IPS-18a (cell line): ENCODE measurements around the gene ADK.
A peak's percentile ranks its signal among the peaks of the same experiment; 100 is the strongest.

ENCODE experiments used
- H3K27ac ChIP-seq: one replicate; pipeline ENCODE4 v1.5.1; 2013; ENCODE audit warnings: low read length
- H3K27me3 ChIP-seq: one replicate; pipeline ENCODE4 v1.6.1; 2013; ENCODE audit warnings: mild to moderate bottlenecking, low read length; ENCODE audit not compliant: control insufficient read depth, insufficient read depth
- H3K36me3 ChIP-seq: one replicate; pipeline ENCODE4 v1.6.1; 2013; ENCODE audit warnings: low read depth, low read length; ENCODE audit not compliant: control insufficient read depth
- H3K4me1 ChIP-seq: one replicate; pipeline ENCODE4 v1.6.1; 2013; ENCODE audit warnings: low read depth, low read length; ENCODE audit not compliant: control insufficient read depth
- H3K4me3 ChIP-seq: one replicate; pipeline ENCODE4 v1.5.1; 2013; ENCODE audit warnings: low read length
- H3K9ac ChIP-seq: one replicate; pipeline ENCODE4 v1.6.1; 2013; ENCODE audit warnings: mild to moderate bottlenecking, low read length, moderate library complexity
- H3K9me3 ChIP-seq: one replicate; pipeline ENCODE4 v1.6.1; 2013; ENCODE audit warnings: low read depth, low read length; ENCODE audit not compliant: control insufficient read depth

Gene ADK

DNA sequence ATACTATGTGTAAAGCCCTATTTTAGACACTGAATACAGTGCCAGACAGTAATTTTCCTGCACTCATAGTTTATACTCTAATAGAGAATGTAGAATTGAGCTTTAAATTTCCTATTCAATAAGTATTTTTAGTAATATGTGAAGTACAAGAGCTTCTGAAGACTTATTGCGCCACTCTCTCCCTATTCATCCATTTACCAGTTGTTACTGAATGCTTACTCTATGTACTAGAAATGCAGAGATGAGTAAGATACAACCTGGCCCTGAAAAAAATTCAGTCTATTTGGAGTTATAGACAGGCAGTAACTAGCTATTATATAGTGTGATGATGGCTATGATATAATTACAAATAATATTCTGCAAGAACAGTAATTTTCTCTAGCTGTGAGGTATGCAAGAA, 98.8 kb downstream of the ADK start:
- no peaks in the 10 kb centered on the region for H3K9me3 ChIP-seq
- H3K4me1 ChIP-seq: peaks cover 3% of the 10 kb centered on the region
- H3K27ac ChIP-seq: no peak overlapping the region
- no peaks in the 10 kb centered on the region for H3K36me3 ChIP-seq
- no peak overlapping the region for H3K4me3 ChIP-seq
- H3K9ac ChIP-seq: no peak overlapping the region
- no peaks in the 10 kb centered on the region for H3K27me3 ChIP-seq

GRCh38 chr10:74255214-74255613, 104.2 kb downstream of the ADK start:
- H3K36me3 ChIP-seq: no peaks in the 10 kb centered on the region
- H3K27ac ChIP-seq: no peak overlapping the region
- no peaks in the 10 kb centered on the region for H3K9me3 ChIP-seq
- H3K4me3 ChIP-seq: peak overlapping the region; percentile 27
- no peaks in the 10 kb centered on the region for H3K27me3 ChIP-seq
- H3K4me1 ChIP-seq: peaks cover 33% of the 10 kb centered on the region
- H3K9ac ChIP-seq: peak overlapping the region; percentile 13

GRCh38 chr10:74255888-74256357, 104.9 kb downstream of the ADK start:
- no peaks in the 10 kb centered on the region for H3K36me3 ChIP-seq
- no peak overlapping the region for H3K27ac ChIP-seq
- H3K9me3 ChIP-seq: no peaks in the 10 kb centered on the region
- no peak overlapping the region for H3K4me3 ChIP-seq
- peaks cover 33% of the 10 kb centered on the region for H3K4me1 ChIP-seq
- no peak overlapping the region for H3K9ac ChIP-seq
- H3K27me3 ChIP-seq: no peaks in the 10 kb centered on the region

GRCh38 chr10:74262856-74263255, 111.8 kb downstream of the ADK start:
- Histone ChIP-seq H3K4me1 (peaks cover 5% of the 10 kb centered on the region), H3K27ac (no peak overlapping the region), H3K4me3 (no peak overlapping the region), H3K36me3 (no peaks in the 10 kb centered on the region), H3K27me3 (no peaks in the 10 kb centered on the region), H3K9me3 (no peaks in the 10 kb centered on the region), H3K9ac (no peak overlapping the region)

- no peak overlapping the region for H3K9ac ChIP-seq
- no peaks in the 10 kb centered on the region for H3K27me3 ChIP-seq
- no peak overlapping the region for H3K27ac ChIP-seq
- no peaks in the 10 kb centered on the region for H3K9me3 ChIP-seq
- H3K4me3 ChIP-seq: no peak overlapping the region
- H3K36me3 ChIP-seq: no peaks in the 10 kb centered on the region
- H3K4me1 ChIP-seq: no peaks in the 10 kb centered on the region
Measured at GRCh38 chr10:74263996-74264395, 113.0 kb downstream of the ADK start.

DNA sequence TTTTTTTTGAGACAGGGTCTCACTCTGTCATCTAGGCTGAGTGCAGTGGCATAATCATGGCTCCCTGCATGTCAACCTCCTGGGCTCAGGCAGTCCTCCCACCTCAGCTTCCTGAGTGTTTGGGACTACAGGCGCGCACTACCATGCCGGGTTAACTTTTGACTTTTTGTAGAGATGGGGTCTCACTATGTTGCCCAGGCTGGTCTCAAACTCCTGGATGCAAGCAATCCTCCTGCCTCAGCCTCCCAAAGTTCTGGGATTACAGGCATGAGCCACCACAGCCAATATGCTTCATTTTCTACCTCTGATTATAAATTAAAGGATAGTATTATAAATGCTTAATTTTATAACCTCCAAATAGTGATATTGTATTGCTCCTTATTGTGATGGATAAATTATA, 121.3 kb downstream of the ADK start:
- Histone ChIP-seq H3K4me1 (no peaks in the 10 kb centered on the region), H3K27me3 (no peaks in the 10 kb centered on the region), H3K9ac (no peak overlapping the region), H3K4me3 (no peak overlapping the region), H3K36me3 (no peaks in the 10 kb centered on the region), H3K9me3 (no peaks in the 10 kb centered on the region), H3K27ac (no peak overlapping the region)

DNA sequence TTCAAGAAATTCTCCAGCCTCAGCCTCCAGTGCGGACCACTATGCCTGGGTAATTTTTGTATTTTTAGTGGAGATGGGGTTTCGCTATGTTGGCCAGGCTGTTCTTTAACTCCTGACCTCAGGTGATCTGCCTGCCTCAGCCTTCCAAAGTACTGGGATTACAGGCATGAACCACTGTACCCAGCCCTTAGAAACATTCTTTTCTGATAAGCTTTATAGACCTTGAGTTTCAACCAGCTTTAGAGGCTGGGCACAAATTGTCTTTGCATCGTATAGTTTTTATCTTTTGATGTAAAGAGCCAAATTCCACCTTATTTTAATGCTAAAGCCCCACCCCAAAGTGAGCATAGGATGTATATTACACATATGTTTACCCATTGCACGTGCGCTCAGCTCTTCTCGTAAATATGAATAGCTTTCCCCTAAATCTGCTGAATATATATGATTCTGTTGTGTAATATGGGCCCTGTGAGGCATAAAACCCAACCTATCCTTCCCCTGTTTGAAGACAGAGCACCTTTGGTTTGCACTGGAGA, 124.8 kb downstream of the ADK start:
- Histone ChIP-seq H3K27me3 (no peaks in the 10 kb centered on the region), H3K36me3 (no peaks in the 10 kb centered on the region), H3K9ac (no peak overlapping the region), H3K27ac (no peak overlapping the region), H3K9me3 (no peaks in the 10 kb centered on the region), H3K4me3 (no peak overlapping the region), H3K4me1 (no peaks in the 10 kb centered on the region)

DNA sequence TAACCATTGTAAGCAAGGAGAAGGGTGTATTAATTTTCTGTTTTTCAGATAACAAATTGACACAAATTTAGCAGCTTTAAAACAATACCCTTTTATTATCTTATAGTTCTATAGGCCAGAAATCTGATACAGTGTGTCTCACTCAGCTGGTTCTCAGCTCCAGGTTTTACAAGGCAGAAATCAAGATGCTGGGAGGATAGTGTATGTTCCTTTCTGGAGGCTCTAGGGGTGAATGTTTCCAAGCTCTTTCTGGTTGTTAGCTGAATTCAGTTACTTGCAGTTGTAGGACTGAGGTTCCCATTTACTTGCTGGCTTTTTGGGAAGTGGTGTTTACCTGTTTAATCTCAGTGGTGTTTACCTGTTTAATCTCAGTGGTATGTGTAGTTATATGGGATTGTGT, 125.4 kb downstream of the ADK start:
- Histone ChIP-seq H3K4me3 (no peak overlapping the region), H3K27ac (no peak overlapping the region), H3K27me3 (no peaks in the 10 kb centered on the region), H3K36me3 (no peaks in the 10 kb centered on the region), H3K9ac (no peak overlapping the region), H3K9me3 (no peaks in the 10 kb centered on the region), H3K4me1 (no peaks in the 10 kb centered on the region)

DNA sequence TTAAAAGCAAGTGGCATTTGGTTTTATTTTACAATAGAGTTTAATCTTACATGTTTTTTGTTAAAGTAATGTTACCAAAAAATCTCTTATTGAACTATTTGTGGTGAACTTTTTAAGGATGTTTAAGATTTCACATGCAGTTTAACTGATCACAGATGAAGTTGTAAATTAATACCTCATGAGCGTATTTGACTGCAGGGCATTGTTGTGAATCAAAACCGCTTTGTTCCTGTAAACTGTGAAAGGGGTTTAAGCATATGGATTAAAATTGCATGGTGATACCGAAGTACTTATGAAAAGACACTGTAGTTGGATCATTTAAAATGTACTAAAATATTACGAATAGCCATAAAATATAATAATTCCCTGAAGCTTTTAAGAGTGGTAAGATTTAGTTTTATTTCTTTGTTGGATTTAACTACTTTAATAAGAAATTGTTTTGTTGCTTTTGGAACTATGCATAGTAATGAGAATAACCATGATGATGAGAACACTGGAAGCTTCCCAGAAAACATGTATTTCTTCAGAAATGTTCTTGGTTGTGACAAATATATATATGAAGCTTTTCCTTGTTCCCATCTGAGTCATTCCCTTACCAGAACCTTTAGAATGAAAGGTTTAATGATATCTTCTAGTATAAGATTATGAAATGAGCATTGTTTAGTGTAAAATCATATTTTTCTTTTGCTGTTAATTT, 131.3 kb downstream of the ADK start:
- Histone ChIP-seq H3K27me3 (no peaks in the 10 kb centered on the region), H3K4me1 (no peaks in the 10 kb centered on the region), H3K27ac (no peak overlapping the region), H3K4me3 (no peak overlapping the region), H3K36me3 (no peaks in the 10 kb centered on the region), H3K9me3 (no peaks in the 10 kb centered on the region), H3K9ac (no peak overlapping the region)

DNA sequence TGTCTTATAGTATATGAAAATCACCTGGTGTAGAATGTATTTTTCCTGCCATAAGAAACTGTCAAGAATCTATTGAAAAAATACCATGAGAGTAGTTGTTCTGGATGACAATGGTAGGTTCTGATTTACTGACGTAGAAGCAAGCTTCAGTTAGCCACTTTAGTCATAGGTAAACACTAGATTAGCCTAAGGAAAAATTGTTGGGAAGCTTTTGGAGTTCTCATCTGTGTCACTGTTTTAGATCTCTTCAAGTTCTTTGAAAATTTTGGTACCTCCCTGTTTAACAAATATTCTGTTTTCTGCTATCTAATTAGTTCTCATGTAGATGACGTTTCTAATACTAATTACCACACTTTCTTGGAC, 131.8 kb downstream of the ADK start:
- Histone ChIP-seq H3K36me3 (no peaks in the 10 kb centered on the region), H3K9me3 (no peaks in the 10 kb centered on the region), H3K9ac (no peak overlapping the region), H3K4me1 (no peaks in the 10 kb centered on the region), H3K27me3 (no peaks in the 10 kb centered on the region), H3K27ac (no peak overlapping the region), H3K4me3 (no peak overlapping the region)

- H3K9ac ChIP-seq: no peak overlapping the region
- no peak overlapping the region for H3K27ac ChIP-seq
- no peaks in the 10 kb centered on the region for H3K27me3 ChIP-seq
- H3K4me1 ChIP-seq: peaks cover 4% of the 10 kb centered on the region
- no peak overlapping the region for H3K4me3 ChIP-seq
- H3K36me3 ChIP-seq: no peaks in the 10 kb centered on the region
- no peaks in the 10 kb centered on the region for H3K9me3 ChIP-seq
Measured at GRCh38 chr10:74289188-74289587, 138.2 kb downstream of the ADK start.

DNA sequence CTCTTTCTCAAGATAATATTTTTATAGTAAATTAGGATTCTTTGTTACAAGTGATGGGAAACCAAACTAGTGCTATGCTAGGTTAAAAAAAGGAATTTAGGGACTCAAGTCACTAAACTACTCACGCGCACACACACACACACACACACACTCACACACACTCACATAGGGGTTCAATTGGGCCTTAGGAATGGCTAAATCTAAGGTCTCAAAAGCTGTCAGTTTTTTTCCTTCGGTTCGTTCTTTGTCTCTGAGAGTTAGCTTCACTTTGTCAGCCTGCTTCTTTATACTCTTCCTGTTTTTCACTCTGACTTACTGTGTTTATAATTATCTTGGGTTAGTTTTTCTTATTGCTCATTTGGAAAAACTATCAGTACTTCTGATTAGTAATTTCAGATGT, 138.9 kb downstream of the ADK start:
- Histone ChIP-seq H3K9me3 (no peaks in the 10 kb centered on the region), H3K4me1 (peaks cover 4% of the 10 kb centered on the region), H3K36me3 (no peaks in the 10 kb centered on the region), H3K27ac (no peak overlapping the region), H3K4me3 (no peak overlapping the region), H3K27me3 (no peaks in the 10 kb centered on the region), H3K9ac (no peak overlapping the region)
